H9 (cell line): ENCODE measurements around the gene PTDSS2. TPM values are rescaled to one million over a fixed set of nuclear protein-coding genes. Genes with fewer than 3 reads are reported as not detected.

ENCODE experiments used
- DNase-seq: peaks from one replicate; pipeline ENCODE4 v3.0.0-alpha.2; 2017
- H2AFZ ChIP-seq: one replicate; pipeline ENCODE4 v1.6.1; 2013; ENCODE audit warnings: mild to moderate bottlenecking, low read length, control low read depth, moderate library complexity
- H2AK5ac ChIP-seq: 2 replicates; pipeline ENCODE4 v1.6.1; 2013; ENCODE audit warnings: low read length, control low read depth, mixed read lengths; ENCODE audit not compliant: insufficient read length
- H2BK120ac ChIP-seq: one replicate; pipeline ENCODE4 v1.6.1; 2013; ENCODE audit warnings: low read depth, mild to moderate bottlenecking, low read length, control low read depth, inconsistent platforms; ENCODE audit not compliant: poor library complexity, severe bottlenecking
- H2BK12ac ChIP-seq: 2 replicates; pipeline ENCODE4 v1.6.1; 2013; ENCODE audit warnings: low read length, control low read depth, mixed read lengths, low read depth; ENCODE audit not compliant: insufficient read length
- H2BK15ac ChIP-seq: 2 replicates; pipeline ENCODE4 v1.6.1; 2013; ENCODE audit warnings: low read depth, low read length, control low read depth
- H2BK20ac ChIP-seq: one replicate; pipeline ENCODE4 v1.6.1; 2013; ENCODE audit warnings: low read depth, mild to moderate bottlenecking, low read length, control low read depth, inconsistent platforms; ENCODE audit not compliant: poor library complexity, severe bottlenecking
- H2BK5ac ChIP-seq: 2 replicates; pipeline ENCODE4 v1.6.1; 2013; ENCODE audit warnings: low read length, control low read depth, mixed read lengths; ENCODE audit not compliant: insufficient read length
- H3K14ac ChIP-seq: 2 replicates; pipeline ENCODE4 v1.6.1; 2013; ENCODE audit warnings: low read length, control low read depth; ENCODE audit not compliant: insufficient read depth
- H3K18ac ChIP-seq: 2 replicates; pipeline ENCODE4 v1.6.1; 2013; ENCODE audit warnings: low read depth, mild to moderate bottlenecking, mixed read lengths, low read length, control low read depth; ENCODE audit not compliant: insufficient read length
- H3K23ac ChIP-seq: 2 replicates; pipeline ENCODE4 v1.6.1; 2013; ENCODE audit warnings: low read length, control low read depth, mixed read lengths, low read depth; ENCODE audit not compliant: insufficient read length
- H3K23me2 ChIP-seq: 2 replicates; pipeline ENCODE4 v1.6.1; 2013; ENCODE audit warnings: low read depth, mild to moderate bottlenecking, mixed read lengths, low read length, control low read depth; ENCODE audit not compliant: insufficient read length, poor library complexity, severe bottlenecking
- H3K27ac ChIP-seq: 2 replicates; pipeline ENCODE4 v1.5.1; 2013; ENCODE audit warnings: low read length, control low read depth, mixed read lengths, low read depth; ENCODE audit not compliant: insufficient read length
- H3K27me3 ChIP-seq: 2 replicates; pipeline ENCODE4 v1.6.1; 2013; ENCODE audit warnings: low read length, control low read depth, inconsistent platforms; ENCODE audit not compliant: insufficient read depth
- H3K4ac ChIP-seq: 2 replicates; pipeline ENCODE4 v1.6.1; 2013; ENCODE audit warnings: low read depth, mild to moderate bottlenecking, control low read depth, inconsistent platforms, low read length, moderate library complexity
- H3K4me1 ChIP-seq: 2 replicates; pipeline ENCODE4 v1.6.1; 2013; ENCODE audit warnings: low read length, control low read depth, inconsistent platforms; ENCODE audit not compliant: insufficient read depth
- H3K4me2 ChIP-seq: 2 replicates; pipeline ENCODE4 v1.6.1; 2013; ENCODE audit warnings: low read length, control low read depth, mixed read lengths; ENCODE audit not compliant: insufficient read length, insufficient read depth
- H3K56ac ChIP-seq: 2 replicates; pipeline ENCODE4 v1.6.1; 2013; ENCODE audit warnings: low read depth, mild to moderate bottlenecking, mixed read lengths, low read length, control low read depth; ENCODE audit not compliant: insufficient read length
- H3K79me1 ChIP-seq: 2 replicates; pipeline ENCODE4 v1.6.1; 2013; ENCODE audit warnings: low read depth, mild to moderate bottlenecking, moderate library complexity, low read length, control low read depth, inconsistent platforms; ENCODE audit not compliant: insufficient read depth, poor library complexity, severe bottlenecking
- H3K79me2 ChIP-seq: 2 replicates; pipeline ENCODE4 v1.6.1; 2013; ENCODE audit warnings: low read length, control low read depth, inconsistent platforms; ENCODE audit not compliant: insufficient read depth
- H3K9ac ChIP-seq: 2 replicates; pipeline ENCODE4 v1.6.1; 2013; ENCODE audit warnings: low read length, control low read depth, mixed read lengths; ENCODE audit not compliant: insufficient read length; ENCODE audit errors: extremely low read depth
- H3K9me3 ChIP-seq: one replicate; pipeline ENCODE4 v1.6.1; 2013; ENCODE audit warnings: low read depth, low read length, inconsistent platforms; ENCODE audit not compliant: control insufficient read depth
- H3T11ph ChIP-seq: one replicate; pipeline ENCODE4 v1.6.1; 2013; ENCODE audit warnings: mild to moderate bottlenecking, low read length, control low read depth, inconsistent platforms
- H4K20me1 ChIP-seq: one replicate; pipeline ENCODE4 v1.6.1; 2013; ENCODE audit not compliant: control insufficient read depth, insufficient read length, insufficient read depth
- H4K5ac ChIP-seq: 2 replicates; pipeline ENCODE4 v1.6.1; 2013; ENCODE audit warnings: low read depth, mild to moderate bottlenecking, mixed read lengths, low read length, control low read depth; ENCODE audit not compliant: insufficient read length
- H4K8ac ChIP-seq: replicated peaks from 2 replicates; pipeline ENCODE4 v1.6.1; 2013; ENCODE audit warnings: low read length, control low read depth, mixed read lengths, low read depth; ENCODE audit not compliant: insufficient read length
- H4K91ac ChIP-seq: 2 replicates; pipeline ENCODE4 v1.6.1; 2013; ENCODE audit warnings: low read depth, mild to moderate bottlenecking, moderate library complexity, mixed read lengths, low read length, control low read depth; ENCODE audit not compliant: insufficient read length
- H3K27ac Mint-ChIP-seq, 3 experiments: 2 replicates in 2 of 3; 3 replicates in 1 of 3; pipeline ENCODE4 v1.8.0; 2020 to 2021; ENCODE audit warnings: mixed read lengths in 3 of 3, mild to moderate bottlenecking in 1 of 3, moderate library complexity in 1 of 3
- H3K27me3 Mint-ChIP-seq: 2 replicates; pipeline ENCODE4 v1.8.0; 2021; ENCODE audit warnings: low read depth, mild to moderate bottlenecking, moderate library complexity, mixed read lengths
- H3K36me3 Mint-ChIP-seq, 3 experiments: 2 replicates in 2 of 3; 3 replicates in 1 of 3; pipeline ENCODE4 v1.8.0; 2020 to 2021; ENCODE audit warnings: low read depth in 3 of 3, mixed read lengths in 3 of 3; ENCODE audit not compliant: insufficient read depth in 1 of 3
- H3K4me1 Mint-ChIP-seq, 2 experiments: 2 replicates each; pipeline ENCODE4 v1.8.0; 2020; ENCODE audit warnings: mixed read lengths in 2 of 2
- H3K4me3 Mint-ChIP-seq, 2 experiments: 2 replicates in 1 of 2; 3 replicates in 1 of 2; pipeline ENCODE4 v1.8.0; 2020 to 2021; ENCODE audit warnings: mild to moderate bottlenecking in 2 of 2, mixed read lengths in 2 of 2, moderate library complexity in 1 of 2
- H3K9me3 Mint-ChIP-seq, 2 experiments: 2 replicates in 1 of 2; 3 replicates in 1 of 2; pipeline ENCODE4 v1.8.0; 2020; ENCODE audit warnings: mild to moderate bottlenecking in 2 of 2, mixed read lengths in 2 of 2, moderate library complexity in 1 of 2
- CTCF ChIP-seq: fragments of 200-600 bp; sonication (generic); conservative IDR thresholded peaks from 3 replicates; pipeline ENCODE4 v1.8.0; 2021; ENCODE audit warnings: antibody characterized with exemption, mild to moderate bottlenecking
- WGBS: extraction: QIAGEN DNeasy Blood & Tissue Kit; methylation state at CpG from one replicate; pipeline ENCODE4 v1.1.7; 2013; ENCODE audit warnings: missing lambda C conversion rate, low lambda C conversion rate, mixed read lengths; ENCODE audit not compliant: insufficient read length; ENCODE audit errors: extremely low coverage; 5-methylcytosine and 5-hydroxymethylcytosine counted together
- total RNA-seq: library from RNA; stranded (reverse); gene quantifications from 2 replicates; pipeline ENCODE4 v1.2.1, GENCODE V29; 2021

PTDSS2 gene
- total RNA-seq, 1 experiment from 2014 or later: 55.3 TPM

DNA sequence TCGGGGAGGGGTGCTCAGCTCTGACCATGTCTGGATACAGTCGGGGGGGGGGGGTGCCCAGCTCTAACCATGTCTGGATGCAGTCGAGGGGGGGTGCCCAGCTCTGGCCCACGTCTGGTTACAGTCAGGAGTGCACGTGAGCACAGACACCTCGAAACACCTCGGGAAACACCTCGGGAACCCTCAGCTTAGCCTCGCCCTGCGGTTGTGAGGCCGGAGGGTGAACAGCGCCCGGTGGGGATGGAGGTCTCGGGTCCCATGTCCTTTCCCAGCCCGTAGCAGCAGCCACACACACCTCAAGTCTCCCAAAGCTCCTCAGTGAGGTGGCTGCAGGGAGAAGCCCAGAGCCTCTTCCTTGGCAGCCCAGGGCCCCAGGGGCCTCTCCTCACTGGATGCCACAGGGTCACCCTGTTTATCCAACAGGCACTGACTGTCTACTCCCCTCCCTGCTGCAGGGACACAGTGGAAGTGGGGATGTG lies 37.4 kb upstream of the PTDSS2 start:
- Histone ChIP-seq H3K18ac (no peak overlapping the region), H3K27ac (no peak overlapping the region), H4K91ac (no peak overlapping the region), H3K14ac (no peak overlapping the region), H3K9me3 (no peaks in the 10 kb centered on the region), H2BK12ac (no peak overlapping the region), H3K9ac (no peak overlapping the region), H2AFZ (no peak overlapping the region), H3K4me1 (peaks cover 2% of the 10 kb centered on the region; the same call in 1 of the 2 replicates), H3K27me3 (no peaks in the 10 kb centered on the region), H3K56ac (no peak overlapping the region), H4K20me1 (peaks cover 4% of the 10 kb centered on the region), H2BK15ac (no peak overlapping the region), H2AK5ac (no peak overlapping the region), H2BK120ac (no peak overlapping the region), H3K79me2 (no peaks in the 10 kb centered on the region; the same call in 1 of the 2 replicates), H4K5ac (no peak overlapping the region), H3K23ac (no peak overlapping the region), H3K79me1 (no peaks in the 10 kb centered on the region), H3K23me2 (peaks cover 11% of the 10 kb centered on the region), H2BK20ac (no peak overlapping the region), H3K4ac (no peak overlapping the region), H3T11ph (no peak overlapping the region), H2BK5ac (no peak overlapping the region), H4K8ac (no peak overlapping the region), H3K4me2 (no peak overlapping the region)
- H3K27me3 Mint-ChIP-seq: peaks cover 7% of the 10 kb centered on the region
- H3K4me3 Mint-ChIP-seq: no peak overlapping the region
- H3K27ac Mint-ChIP-seq: no peak overlapping the region
- H3K9me3 Mint-ChIP-seq: no peaks in the 10 kb centered on the region
- H3K36me3 Mint-ChIP-seq: no peaks in the 10 kb centered on the region
- WGBS: no CpG with 5 or more reads among the region's 15 CpGs
- no peak for TF ChIP-seq CTCF
- peaks cover 14 to 23% of the 10 kb centered on the region in 2 experiments for H3K4me1 Mint-ChIP-seq
- DNase-seq: no peak
